Tibial artery (tissue), 4 donors: ENCODE measurements around the gene CARS1.

ENCODE experiments used
- DNase-seq, 2 donors: peaks; one replicate each; pipeline ENCODE4 v3.0.0-alpha.2; 2019
- H3K27ac ChIP-seq, 2 donors: fragments of 200-600 bp; sonication (generic) in 1 of 2; 1 replicate in 1 of 2; 2 replicates in 1 of 2; pipeline ENCODE4 v1.5.1; 2018 to 2019; ENCODE audit warnings: mild to moderate bottlenecking in 1 of 2
- H3K27me3 ChIP-seq, 2 donors: fragments of 200-600 bp; sonication (generic) in 1 of 2; one replicate each; pipeline versions ENCODE4 v1.5.1 to v1.6.0; 2016 to 2019
- H3K36me3 ChIP-seq, 3 donors: fragments of 200-600 bp; sonication (generic) in 2 of 3; one replicate each; pipeline ENCODE4 v1.5.1; 2016 to 2019; ENCODE audit warnings: mild to moderate bottlenecking in 2 of 3
- H3K4me1 ChIP-seq, 4 donors: fragments of 200-600 bp; sonication (generic) in 2 of 4; 1 replicate in 3 of 4; 2 replicates in 1 of 4; pipeline ENCODE4 v1.5.1; 2016 to 2019
- H3K4me3 ChIP-seq, 2 donors: fragments of 200-600 bp; sonication (generic) in 1 of 2; 1 replicate in 1 of 2; 2 replicates in 1 of 2; pipeline ENCODE4 v1.5.1; 2018 to 2019; ENCODE audit warnings: mild to moderate bottlenecking in 2 of 2
- H3K9me3 ChIP-seq, 3 donors: fragments of 200-600 bp; sonication (generic) in 1 of 3; one replicate each; pipeline ENCODE4 v1.5.1; 2016 to 2019
- CTCF ChIP-seq, 2 experiments: fragments of 200-600 bp in 1 of 2; fragments of 450-650 bp in 1 of 2; IDR thresholded peaks; one replicate each; pipeline ENCODE4 v1.5.1; 2017 to 2019; ENCODE audit warnings: antibody characterized with exemption in 2 of 2, mild to moderate bottlenecking in 1 of 2, moderate library complexity in 1 of 2
- intact Hi-C: fragments of 100-400 bp; cut with DNase I; formaldehyde crosslinking; loops from one replicate; pipeline ENCODE4 v1.15.0; 2023; ENCODE audit warnings: low total_unique reads

The CARS1 gene

GRCh38 chr11:3018596-3018995, 38.6 kb downstream of the CARS1 start:
- Histone ChIP-seq H3K27ac (no peak overlapping the region), H3K36me3 (peaks cover 56 to 71% (median 64%) of the 10 kb centered on the region in 3 donors), H3K4me1 (peaks cover 0 to 25% (median 9%) of the 10 kb centered on the region in 4 donors), H3K4me3 (no peak overlapping the region), H3K27me3 (no peaks in the 10 kb centered on the region), H3K9me3 (no peaks in the 10 kb centered on the region)
- intact Hi-C loops: no loop called here
- no peak for TF ChIP-seq CTCF (IDR thresholded peaks at IDR 0.05)
- no peak for DNase-seq

GRCh38 chr11:3016861-3017260, 40.4 kb downstream of the CARS1 start:
- Histone ChIP-seq H3K4me1 (peaks cover 0 to 12% (median 0%) of the 10 kb centered on the region in 4 donors), H3K36me3 (peaks cover 68 to 88% (median 80%) of the 10 kb centered on the region in 3 donors), H3K4me3 (no peak overlapping the region), H3K9me3 (no peaks in the 10 kb centered on the region), H3K27ac (no peak overlapping the region), H3K27me3 (no peaks in the 10 kb centered on the region)
- TF ChIP-seq CTCF (IDR thresholded peaks at IDR 0.05): no peak
- no peak for DNase-seq
- intact Hi-C loops: no loop called here

GRCh38 chr11:3015796-3016195, 41.4 kb downstream of the CARS1 start:
- intact Hi-C loops: no loop called here
- DNase-seq: no peak
- peaks cover 77 to 99% (median 89%) of the 10 kb centered on the region in 3 donors for H3K36me3 ChIP-seq
- no peaks in the 10 kb centered on the region for H3K9me3 ChIP-seq
- H3K4me3 ChIP-seq: no peak overlapping the region
- H3K27me3 ChIP-seq: no peaks in the 10 kb centered on the region
- TF ChIP-seq CTCF (IDR thresholded peaks at IDR 0.05): no peak
- H3K4me1 ChIP-seq: peaks cover 0 to 4% (median 0%) of the 10 kb centered on the region in 4 donors
- no peak overlapping the region for H3K27ac ChIP-seq

GRCh38 chr11:3014943-3015342, 42.3 kb downstream of the CARS1 start:
- intact Hi-C loops: no loop called here
- Histone ChIP-seq H3K27ac (no peak overlapping the region), H3K4me3 (no peak overlapping the region), H3K9me3 (no peaks in the 10 kb centered on the region), H3K36me3 (peaks cover 81 to 100% (median 95%) of the 10 kb centered on the region in 3 donors), H3K27me3 (no peaks in the 10 kb centered on the region), H3K4me1 (no peaks in the 10 kb centered on the region)
- DNase-seq: no peak
- TF ChIP-seq CTCF (IDR thresholded peaks at IDR 0.05): no peak

GRCh38 chr11:3014057-3014938, 42.9 kb downstream of the CARS1 start:
- DNase-seq: no peak

More at GRCh38 chr11:3014057-3014938, 42.9 kb downstream of the CARS1 start:
- Histone ChIP-seq H3K27me3 (no peaks in the 10 kb centered on the region), H3K9me3 (no peaks in the 10 kb centered on the region), H3K27ac (no peak overlapping the region), H3K4me1 (no peaks in the 10 kb centered on the region), H3K4me3 (no peak overlapping the region), H3K36me3 (peaks cover 82 to 100% (median 95%) of the 10 kb centered on the region in 3 donors)
- intact Hi-C loops: no loop called here
- TF ChIP-seq CTCF (IDR thresholded peaks at IDR 0.05): no peak
